Lower leg skin (tissue), 4 donors: Measurements from ENCODE around the gene DAO. TPM values are rescaled to one million over a fixed set of nuclear protein-coding genes. Genes with fewer than 3 reads are reported as not detected.
A peak's percentile ranks its signal among the peaks of the same experiment; 100 is the strongest.

Source experiments
- DNase-seq, 2 donors: peaks; one replicate each; pipeline ENCODE4 v3.0.0-alpha.2; 2019; ENCODE audit warnings: low spot score in 2 of 2
- H3K4me3 ChIP-seq: fragments of 200-600 bp; sonication (generic); 2 replicates; pipeline ENCODE4 v1.5.1; 2017; ENCODE audit warnings: mild to moderate bottlenecking, low read depth; ENCODE audit not compliant: poor library complexity, severe bottlenecking
- POLR2A ChIP-seq, 2 donors: fragments of 450-650 bp; IDR thresholded peaks; one replicate each; pipeline ENCODE4 v1.6.1; 2016 to 2017; ENCODE audit warnings: antibody characterized with exemption in 2 of 2, mild to moderate bottlenecking in 1 of 2, moderate library complexity in 1 of 2
- WGBS, 2 donors: methylation state at CpG; one replicate each; pipeline ENCODE4 v1.1.5; 2018; 5-methylcytosine and 5-hydroxymethylcytosine counted together
- intact Hi-C: fragments of 100-400 bp; cut with DNase I; formaldehyde crosslinking; loops from one replicate; pipeline ENCODE4 v1.15.0; 2023; ENCODE audit warnings: low total_unique reads
- total RNA-seq, 4 donors: library from RNA; depleted of rRNA; stranded (reverse); fragments of >200 nt; gene quantifications; one replicate each; pipeline ENCODE4 v1.1.0, GENCODE V29; 2016
- TF ChIP-seq, protein P1 (sequence below), 3 donors: fragments of 450-650 bp; IDR thresholded peaks; one replicate each; pipeline ENCODE4 v1.5.1; 2016; ENCODE audit warnings: antibody characterized with exemption in 3 of 3, mild to moderate bottlenecking in 3 of 3, moderate library complexity in 2 of 3

The DAO gene
- total RNA-seq, 4 donors from 2014 or later = not detected

DNA sequence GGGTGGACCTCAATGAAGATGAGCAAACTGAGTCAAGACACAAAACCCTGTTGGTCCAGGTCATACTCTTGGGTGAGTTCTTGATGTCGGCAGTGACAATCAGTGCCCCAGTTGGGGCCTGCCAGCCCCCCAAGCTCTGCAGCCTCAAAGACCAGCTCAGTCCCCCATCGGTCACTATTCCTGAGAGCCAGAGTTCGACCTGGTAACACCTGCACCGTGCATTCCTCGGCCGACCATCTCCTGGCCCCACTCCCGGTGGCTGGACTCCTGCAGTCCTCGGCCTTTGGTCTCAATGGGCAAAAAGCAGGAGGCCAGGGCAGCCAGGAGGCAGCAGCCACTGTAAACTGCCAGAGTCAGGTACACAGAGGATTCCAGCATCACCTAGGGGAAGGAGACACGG, 32.5 kb downstream of the DAO start:
- intact Hi-C loops = no loop called here
- 91 to 94% methylated on average over 8 to 9 of the region's 9 CpGs for WGBS, 2 donors
- no peak for DNase-seq
- no peak for TF ChIP-seq POLR2A (IDR thresholded peaks at IDR 0.05)
- TF ChIP-seq, protein P1, sequence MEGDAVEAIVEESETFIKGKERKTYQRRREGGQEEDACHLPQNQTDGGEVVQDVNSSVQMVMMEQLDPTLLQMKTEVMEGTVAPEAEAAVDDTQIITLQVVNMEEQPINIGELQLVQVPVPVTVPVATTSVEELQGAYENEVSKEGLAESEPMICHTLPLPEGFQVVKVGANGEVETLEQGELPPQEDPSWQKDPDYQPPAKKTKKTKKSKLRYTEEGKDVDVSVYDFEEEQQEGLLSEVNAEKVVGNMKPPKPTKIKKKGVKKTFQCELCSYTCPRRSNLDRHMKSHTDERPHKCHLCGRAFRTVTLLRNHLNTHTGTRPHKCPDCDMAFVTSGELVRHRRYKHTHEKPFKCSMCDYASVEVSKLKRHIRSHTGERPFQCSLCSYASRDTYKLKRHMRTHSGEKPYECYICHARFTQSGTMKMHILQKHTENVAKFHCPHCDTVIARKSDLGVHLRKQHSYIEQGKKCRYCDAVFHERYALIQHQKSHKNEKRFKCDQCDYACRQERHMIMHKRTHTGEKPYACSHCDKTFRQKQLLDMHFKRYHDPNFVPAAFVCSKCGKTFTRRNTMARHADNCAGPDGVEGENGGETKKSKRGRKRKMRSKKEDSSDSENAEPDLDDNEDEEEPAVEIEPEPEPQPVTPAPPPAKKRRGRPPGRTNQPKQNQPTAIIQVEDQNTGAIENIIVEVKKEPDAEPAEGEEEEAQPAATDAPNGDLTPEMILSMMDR (IDR thresholded peaks at IDR 0.05) = no peak
- no peak overlapping the region for H3K4me3 ChIP-seq

DNA sequence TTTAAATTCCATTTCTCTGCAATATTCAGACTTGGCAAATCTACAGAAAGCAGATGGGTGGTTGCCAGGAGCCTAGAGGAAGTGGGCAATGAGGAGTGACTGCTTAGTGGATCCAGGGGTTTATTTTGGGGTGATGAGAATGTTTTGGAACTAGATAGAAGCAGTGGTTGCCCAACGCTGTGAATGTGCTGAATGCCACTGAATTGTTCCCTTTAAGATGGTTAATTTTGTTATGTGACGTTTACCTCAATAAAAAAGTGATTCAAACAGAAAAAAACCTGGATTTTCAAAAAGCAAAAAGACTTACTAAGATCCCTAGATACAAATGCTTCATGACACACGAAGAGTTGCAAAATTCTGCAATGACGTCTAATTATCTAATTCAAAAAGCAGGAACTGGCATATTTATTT, 34.2 kb downstream of the DAO start:
- H3K4me3 ChIP-seq = no peak overlapping the region
- DNase-seq = peak in 1 of 2 donors; percentile 27
- TF ChIP-seq, protein P1 (IDR thresholded peaks at IDR 0.05) = no peak
- no peak for TF ChIP-seq POLR2A (IDR thresholded peaks at IDR 0.05)
- intact Hi-C loops = no loop called here
- WGBS, 2 donors = 16 to 17% methylated on average over 4 of the region's 4 CpGs

DNA sequence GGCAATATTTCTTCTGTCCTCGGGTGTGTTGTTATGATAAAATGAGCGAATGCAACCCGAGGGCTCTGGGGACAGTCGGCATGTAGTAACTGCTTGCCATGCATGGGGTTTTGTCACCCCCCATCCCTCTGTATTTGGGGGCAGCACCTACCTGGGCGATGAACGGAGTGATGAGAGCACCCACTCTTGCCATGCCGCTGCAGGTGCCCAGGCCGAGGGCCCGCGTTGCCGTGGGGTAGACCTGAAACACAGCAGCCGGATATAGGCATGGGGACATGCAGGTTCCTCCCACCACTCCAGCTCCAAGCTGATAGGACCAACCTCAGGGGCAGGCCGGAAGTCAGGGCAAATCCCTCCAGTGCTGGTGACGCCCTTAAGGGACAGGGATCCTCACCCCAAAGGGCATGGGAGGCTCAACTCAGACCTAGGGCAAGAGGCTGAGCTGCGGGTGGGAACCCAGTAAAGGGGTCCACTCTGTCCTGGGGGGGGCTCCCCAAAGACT, 35.8 kb downstream of the DAO start:
- 89% methylated on average over 12 to 15 of the region's 15 CpGs for WGBS, 2 donors
- DNase-seq = no peak
- intact Hi-C loops = no loop called here
- no peak overlapping the region for H3K4me3 ChIP-seq
- TF ChIP-seq, protein P1 (IDR thresholded peaks at IDR 0.05) = no peak
- no peak for TF ChIP-seq POLR2A (IDR thresholded peaks at IDR 0.05)

DNA sequence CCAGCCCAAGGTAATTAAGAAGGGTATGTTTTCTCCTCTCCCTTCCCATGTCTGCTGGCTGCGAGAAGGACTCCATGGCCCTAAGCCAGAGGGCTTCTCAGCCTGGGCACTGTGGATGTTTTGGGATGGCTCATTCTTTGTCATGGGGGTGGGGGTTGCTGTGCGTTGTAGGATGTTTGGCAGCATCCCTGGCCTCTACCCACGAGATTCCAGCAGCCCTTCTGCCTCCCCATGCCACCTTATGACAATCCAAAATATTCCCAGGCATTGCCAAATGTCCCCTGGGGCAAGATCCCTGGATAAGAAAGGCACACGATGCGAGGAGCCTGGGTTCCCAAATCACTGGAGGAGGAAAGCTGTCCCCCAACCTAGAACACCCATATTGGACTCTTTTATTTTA, 36.4 kb downstream of the DAO start:
- DNase-seq = no peak
- intact Hi-C loops = no loop called here
- TF ChIP-seq, protein P1 (IDR thresholded peaks at IDR 0.05) = no peak
- no peak for TF ChIP-seq POLR2A (IDR thresholded peaks at IDR 0.05)
- no peak overlapping the region for H3K4me3 ChIP-seq
- 31 to 32% methylated on average over 5 of the region's 5 CpGs for WGBS, 2 donors

DNA sequence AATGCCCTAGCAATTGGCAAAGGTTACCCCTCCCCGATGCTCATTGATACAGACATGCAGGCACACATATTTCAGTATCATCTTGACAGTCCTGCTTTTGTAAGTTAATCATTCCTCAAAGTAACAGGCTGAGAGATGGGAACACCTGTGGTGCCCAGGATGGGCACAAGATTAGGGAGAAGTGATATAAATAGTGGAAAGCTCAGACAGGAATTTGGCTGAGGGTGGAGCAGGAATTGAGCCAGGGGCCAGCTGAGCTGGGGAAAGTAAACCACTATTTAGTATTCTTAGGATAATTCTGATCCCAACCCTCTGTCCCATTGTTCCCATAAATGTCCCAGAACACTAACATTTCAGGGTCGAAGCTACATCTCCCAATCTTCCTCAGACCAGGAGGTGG, 38.3 kb downstream of the DAO start:
- TF ChIP-seq, protein P1 (IDR thresholded peaks at IDR 0.05) = no peak
- TF ChIP-seq POLR2A (IDR thresholded peaks at IDR 0.05) = no peak
- DNase-seq = no peak
- H3K4me3 ChIP-seq = no peak overlapping the region
- WGBS, 2 donors = 63 to 66% methylated on average over 2 of the region's 2 CpGs
- intact Hi-C loops = no loop called here

DNA sequence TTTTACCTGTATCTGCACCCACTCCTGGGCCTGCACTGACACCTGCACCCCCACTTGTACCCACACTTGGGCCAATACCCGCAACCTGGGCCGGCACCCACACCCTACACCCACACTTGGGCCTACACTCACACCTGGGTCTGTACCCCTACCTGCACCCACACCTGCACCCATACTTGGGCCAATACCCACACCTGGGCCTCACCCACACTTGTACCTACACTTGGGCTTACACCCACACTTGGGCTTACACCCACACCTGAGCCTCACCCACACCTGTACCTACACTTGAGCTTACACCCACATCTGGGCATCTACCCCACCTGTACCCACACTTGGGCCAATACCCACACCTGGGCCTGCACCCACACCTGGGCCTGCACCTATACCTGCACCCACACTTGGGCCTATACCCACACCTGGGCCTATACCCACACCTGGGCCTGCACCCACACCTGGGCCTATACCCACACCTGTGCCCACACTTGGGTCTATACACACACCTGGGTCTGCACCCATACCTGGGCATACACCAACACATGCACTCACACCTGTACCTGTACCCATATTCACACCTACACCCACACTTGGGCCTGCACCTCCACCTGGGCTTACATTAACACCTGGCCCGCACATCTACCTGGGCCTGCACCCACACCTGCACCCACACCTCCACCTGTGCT, 39.2 kb downstream of the DAO start:
- no peak for DNase-seq
- H3K4me3 ChIP-seq = no peak overlapping the region
- WGBS, 2 donors = 67 to 97% methylated on average over 3 of the region's 3 CpGs
- intact Hi-C loops = no loop called here
- no peak for TF ChIP-seq POLR2A (IDR thresholded peaks at IDR 0.05)
- TF ChIP-seq, protein P1 (IDR thresholded peaks at IDR 0.05) = no peak
